ENCODE data around the gene C1QTNF8.
"Not testable (repeated sequence)": the region's sequence is repeated elsewhere in the genome, so short reads cannot be mapped to it uniquely, and the experiment has no call there.

The C1QTNF8 gene

DNA sequence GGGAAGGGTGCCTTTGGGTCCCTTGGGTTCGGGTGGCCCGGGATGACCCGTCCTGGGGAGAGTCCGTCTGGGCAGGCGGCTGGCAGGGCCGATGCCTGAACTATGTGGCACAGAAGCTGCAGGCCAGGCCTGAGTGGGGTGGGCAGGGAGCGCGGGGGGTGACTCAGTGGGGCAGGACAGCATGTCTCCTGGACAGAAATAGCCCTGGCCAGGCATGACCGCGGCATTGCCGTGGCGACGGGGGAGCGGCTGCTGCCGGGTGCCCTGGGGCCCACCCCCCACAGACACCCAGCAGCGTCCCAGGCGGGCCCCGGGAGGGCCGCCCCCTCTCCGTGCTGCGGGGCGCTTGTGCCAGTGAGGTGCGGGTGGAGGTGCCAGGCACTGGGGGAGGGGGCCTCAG lies 1.8 kb upstream of the C1QTNF8 start:
- Histone ChIP-seq H3K4me3 (no peak overlapping the region), H3K27ac (no peak overlapping the region)

DNA sequence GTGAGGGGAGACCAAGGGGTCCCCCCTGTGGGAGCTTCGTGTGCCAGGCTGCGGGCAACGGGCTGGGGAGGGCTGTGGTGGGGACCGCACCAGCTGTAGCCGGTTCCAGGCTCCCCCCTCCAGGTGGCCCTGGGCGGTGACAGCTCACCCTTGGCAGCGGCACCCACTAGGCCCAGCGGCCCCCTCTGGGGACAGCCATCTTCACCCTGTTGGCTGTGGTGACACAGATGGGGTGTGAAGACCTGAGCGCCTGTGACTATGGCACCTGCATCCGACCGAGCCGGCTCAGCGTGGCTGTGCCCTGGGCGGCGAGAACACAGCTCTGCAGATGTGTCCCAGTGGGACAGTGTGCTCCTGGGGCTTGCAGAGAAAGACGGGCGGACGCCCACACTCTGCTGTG lies 1.1 kb upstream of the C1QTNF8 start:
- no peak overlapping the region for H3K27ac ChIP-seq
- no peak overlapping the region for H3K4me3 ChIP-seq

DNA sequence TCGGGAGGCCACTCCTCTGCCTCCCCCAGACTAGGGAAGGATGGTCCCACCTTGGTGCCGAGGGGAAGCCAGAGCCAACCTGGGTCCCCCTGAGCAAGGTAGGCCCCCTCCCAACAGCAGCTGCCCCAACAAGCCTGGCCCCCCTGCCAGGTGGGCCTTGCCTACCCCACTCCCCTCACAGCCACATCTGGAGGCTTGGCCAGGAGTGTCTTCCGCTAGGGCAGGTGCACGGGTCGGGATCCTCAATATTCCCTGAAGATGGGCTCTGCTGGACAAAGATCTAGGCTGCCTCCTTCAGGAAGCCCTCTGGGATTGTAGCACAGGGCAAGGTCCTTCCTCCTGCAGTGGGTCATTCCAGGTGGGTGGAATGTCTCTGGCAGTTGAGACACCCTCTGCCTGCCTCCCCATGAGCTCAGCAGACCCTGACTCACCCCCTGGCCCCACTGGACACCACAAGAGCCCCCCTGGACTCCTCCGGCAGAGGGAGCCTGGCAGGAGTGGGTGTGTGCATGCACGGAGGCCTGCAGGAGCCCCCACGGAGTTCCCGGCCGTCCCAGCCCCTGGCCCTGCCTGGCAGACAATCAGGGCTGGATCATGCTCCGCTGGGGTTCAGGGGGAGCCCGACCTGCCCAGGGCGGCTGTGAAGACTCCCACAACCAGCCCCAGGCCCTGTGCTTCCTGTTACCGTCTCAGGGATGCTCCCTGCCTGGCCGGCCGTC lies 435 bp downstream of the C1QTNF8 start:
- no peak overlapping the region for H3K4me3 ChIP-seq
- no peak overlapping the region for H3K27ac ChIP-seq

DNA sequence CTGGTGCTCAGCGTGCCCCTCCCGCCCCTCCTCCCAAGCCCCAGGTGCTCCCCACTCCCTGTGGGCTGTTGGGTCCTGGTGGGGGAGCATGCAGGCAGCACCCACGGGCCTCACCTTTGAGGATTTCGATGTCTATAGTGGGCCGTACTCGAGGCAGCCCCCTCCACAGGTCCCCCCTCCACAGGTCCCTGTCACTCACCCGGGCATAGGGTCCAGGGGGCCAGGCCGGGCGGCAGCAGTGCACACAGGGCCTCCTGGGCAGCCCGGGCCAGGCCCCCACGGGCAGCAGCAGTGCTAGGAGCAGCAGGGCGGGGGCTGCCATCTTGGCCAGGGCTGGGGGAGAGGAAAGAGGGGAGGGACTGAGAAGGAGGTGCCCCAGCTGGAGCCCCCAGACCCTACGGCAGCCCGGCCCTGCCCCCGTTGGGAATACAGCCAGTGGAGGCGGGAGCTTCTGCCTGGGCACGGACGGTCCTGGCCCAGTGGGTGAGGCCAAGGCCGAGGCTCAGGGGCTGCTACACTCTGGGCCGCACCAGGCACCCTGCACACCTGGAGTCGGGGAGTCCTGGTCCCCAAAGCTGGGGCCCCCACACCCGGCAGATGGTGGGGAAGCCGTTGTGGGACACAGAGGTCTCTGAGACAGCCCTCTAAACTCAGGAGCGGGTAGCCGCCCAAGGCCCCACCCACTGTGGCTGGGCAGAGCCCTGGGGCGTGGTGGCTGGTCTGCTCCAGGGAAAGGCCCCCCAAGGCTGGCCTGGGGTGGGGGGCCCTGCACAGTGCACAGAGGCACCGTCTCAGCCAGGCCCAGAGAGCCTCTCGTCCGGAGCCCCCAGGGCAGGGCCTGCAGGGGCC lies 1.2 kb downstream of the C1QTNF8 start:
- Histone ChIP-seq H3K4me3 (no peak overlapping the region), H3K27ac (no peak overlapping the region)

DNA sequence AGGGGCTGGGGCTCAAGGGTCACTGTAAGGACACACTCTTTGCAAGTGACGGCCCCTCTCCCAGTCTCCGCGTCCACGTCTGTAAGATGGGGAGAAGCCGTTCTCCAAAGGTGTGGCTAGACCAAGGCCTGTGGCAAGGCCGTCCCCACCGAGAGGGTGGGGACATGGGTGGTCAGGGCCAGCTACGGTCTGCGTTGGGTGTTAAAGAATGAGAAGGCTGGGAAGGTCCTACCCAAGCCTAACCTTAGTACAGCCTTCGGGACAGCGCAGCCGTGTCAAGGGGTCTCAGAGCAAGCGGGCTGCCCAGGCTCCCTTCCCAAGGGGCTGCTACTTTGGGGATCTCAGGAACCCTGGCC lies 1.9 kb downstream of the C1QTNF8 start:
- H3K4me3 ChIP-seq, result no peak overlapping the region
- no peak overlapping the region for H3K27ac ChIP-seq

DNA sequence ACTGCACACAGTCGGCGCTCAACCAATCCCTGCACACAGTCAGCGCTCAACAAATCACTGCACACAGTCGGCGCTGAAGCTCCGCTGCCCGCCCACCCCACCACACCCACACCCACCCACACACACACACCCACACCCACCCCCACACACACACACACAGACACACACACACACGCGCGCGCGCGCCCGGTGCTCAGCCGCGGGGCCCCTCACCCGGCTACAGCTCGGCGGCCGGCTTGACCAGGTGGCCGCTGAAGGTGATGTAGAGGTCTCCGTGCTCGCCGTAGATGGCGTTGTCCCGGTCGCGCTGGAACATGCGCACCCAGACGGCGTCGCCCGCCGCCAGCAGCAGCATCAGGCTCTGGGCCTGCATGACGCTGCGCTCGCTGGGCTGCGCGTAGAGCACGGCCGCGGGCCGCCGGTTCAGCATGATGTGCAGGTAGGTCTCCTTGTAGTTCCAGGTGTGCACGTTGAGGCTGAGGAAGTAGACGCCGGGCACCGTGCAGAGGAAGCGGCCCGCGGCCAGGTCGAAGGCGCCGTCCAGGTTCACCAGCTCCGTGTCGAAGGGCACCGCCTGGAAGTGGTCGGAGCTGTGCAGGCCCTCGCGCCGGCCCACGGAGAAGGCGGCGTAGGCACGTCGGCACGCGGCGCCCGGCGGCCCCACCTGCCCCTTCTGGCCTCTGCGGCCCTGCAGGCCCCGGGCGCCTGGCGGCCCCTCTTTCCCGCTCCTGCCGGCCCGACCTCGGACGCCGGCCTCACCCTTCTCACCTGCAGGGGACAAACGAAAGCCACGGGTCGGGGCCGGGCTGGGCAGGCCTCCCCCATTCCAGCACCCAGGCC lies 2.5 kb downstream of the C1QTNF8 start:
- Histone ChIP-seq H3K27ac (no peak overlapping the region), H3K4me3 (no peak overlapping the region)

DNA sequence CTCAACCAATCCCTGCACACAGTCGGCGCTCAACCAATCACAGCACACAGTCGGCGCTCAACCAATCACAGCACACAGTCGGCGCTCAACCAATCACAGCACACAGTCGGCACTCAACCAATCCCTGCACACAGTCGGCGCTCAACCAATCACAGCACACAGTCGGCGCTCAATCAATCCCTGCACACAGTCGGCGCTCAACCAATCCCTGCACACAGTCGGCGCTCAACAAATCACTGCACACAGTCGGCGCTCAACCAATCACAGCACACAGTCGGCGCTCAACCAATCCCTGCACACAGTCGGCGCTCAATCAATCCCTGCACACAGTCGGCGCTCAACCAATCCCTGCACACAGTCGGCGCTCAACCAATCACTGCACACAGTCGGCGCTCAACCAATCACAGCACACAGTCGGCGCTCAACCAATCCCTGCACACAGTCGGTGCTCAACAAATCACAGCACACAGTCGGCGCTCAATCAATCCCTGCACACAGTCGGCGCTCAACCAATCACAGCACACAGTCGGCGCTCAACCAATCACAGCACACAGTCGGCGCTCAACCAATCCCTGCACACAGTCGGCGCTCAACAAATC lies 3.3 kb downstream of the C1QTNF8 start:
- not testable (repeated sequence) for H3K27ac ChIP-seq, H3K4me3 ChIP-seq

DNA sequence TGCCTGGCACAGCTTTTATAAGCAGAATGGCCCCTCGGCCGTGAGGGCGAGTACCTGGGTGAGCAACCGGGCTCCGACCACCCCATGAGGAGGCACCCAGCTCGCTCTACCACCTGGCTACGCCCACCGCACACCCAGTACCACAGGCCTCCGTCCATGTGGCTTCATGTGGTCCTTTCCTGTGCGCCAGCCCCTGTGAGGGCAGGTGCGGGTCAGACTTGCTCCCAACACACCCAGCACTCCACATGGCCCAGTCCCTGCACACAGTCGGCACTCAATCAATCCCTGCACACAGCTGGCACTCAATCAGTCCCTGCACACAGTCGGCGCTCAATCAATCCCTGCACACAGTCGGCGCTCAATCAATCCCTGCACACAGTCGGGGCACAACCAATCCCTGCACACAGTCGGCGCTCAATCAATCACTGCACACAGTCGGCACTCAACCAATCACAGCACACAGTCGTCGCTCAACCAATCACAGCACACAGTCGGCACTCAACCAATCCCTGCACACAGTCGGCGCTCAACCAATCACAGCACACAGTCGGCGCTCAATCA lies 4.0 kb downstream of the C1QTNF8 start:
- H3K27ac ChIP-seq, result no peak overlapping the region
- H3K4me3 ChIP-seq, result no peak overlapping the region

DNA sequence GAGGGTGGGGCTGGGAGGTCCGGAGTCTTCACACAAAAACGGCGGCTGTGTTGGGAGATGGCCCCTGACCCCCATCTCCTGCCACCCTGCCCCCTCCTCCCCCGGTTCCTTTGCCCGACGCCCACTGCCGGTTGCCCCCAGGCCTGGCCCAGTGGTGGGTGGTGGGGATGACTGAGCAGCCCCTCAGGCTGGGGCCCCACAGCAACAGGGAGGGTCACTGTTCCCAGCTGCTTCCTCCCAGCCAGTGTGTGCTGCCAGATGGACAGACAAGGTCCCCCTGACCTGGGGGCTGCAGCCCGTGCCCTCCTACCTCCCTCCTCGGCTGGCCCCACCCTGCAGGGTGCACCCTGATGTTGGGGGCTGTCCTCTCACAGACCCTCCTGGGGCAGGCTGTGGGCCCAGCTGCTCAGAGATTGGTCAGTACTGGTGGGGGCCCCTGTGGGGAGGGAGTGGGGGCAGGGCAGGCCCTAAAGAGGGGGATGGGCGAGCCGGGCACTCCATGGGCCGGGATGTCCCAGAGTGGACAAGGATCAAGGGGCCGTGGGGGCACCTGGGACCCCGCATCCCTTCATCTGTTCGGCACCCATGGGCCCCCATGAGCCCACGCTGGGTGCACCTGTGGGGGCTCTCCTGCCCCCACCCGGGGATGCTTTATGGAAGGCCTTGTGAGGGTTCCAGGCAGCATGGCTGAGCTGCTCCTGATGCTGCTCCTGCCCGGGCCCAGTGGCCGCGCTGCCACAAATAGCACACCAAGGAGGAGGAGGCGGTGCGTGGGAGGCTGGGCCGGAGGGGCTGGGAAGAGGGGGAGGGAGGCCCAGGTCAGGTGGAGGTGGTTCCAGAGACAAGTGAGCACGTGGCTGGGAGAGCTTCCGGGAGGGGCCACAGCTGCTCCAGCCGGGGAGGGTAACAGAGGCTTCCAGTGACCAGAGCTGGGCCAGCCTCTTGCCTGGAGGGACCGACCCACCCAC lies 5.1 kb downstream of the C1QTNF8 start:
- no peak overlapping the region for H3K27ac ChIP-seq

DNA sequence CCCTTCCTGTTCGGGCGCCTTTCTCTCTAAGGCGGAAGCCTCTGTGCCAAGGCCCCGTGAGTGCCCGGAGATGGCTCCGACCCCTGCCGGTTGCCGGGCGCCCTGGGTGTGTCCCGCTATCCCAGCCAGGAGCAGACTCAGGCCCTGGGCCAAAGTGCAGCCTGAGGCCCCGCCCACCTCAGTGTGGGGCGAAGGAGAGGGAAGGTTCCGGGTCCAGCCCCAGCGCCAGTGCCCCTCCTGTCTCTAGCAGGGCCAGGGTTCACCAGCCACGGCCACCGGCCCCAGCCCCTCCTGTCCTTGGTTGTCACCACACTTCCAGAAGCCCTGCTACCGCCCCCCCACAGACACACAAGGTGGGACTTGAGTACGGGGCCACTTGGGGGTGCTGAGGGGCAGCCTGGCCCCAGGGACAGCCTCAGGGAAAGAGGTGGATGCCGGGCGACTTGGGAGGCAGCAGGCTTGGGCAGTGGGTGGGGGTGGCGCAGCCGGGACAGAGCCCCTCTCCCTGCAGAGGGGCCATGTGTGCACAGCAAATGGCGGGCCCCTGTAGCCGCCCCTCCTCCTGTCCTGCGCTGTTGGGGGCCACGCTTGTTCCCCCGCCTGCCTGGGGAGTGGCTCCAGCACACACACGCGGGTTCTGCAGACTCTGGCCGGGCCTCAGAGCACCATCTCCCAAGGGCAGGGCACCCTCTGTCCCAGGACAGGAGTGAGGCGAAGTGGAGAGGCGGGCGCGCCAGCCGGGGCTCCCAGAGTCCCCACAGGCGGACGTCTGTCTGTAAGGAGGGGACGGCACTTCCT lies 6.0 kb downstream of the C1QTNF8 start:
- H3K27ac ChIP-seq, result no peak overlapping the region
- H3K4me3 ChIP-seq, result peak overlapping the region in 1 of 7 experiments; percentile 14

More for the DNA sequence above, 5.1 kb downstream of the C1QTNF8 start:
- H3K4me3 ChIP-seq, result no peak overlapping the region

DNA sequence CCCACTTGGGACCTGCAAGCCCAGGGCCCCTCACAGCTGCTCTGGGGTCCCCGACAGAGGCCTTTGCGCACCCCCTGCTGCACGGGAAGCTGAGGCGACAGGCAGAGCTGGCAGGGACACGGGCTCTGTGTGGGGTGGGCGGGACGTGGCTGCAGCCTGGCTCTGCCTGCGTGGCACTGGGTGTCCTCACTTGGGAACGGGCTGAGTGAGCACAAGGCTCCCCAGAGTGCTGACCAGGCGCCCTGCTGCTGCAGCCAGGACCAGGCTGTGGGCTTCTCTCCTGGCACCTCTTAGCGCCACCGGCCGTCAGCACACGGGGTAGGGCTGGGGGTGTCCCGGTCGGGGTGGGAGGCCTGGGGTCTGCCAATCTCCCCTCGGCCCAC lies 6.6 kb downstream of the C1QTNF8 start:
- no peak overlapping the region for H3K27ac ChIP-seq
- peak overlapping the region in 1 of 7 experiments; percentile 14 for H3K4me3 ChIP-seq

DNA sequence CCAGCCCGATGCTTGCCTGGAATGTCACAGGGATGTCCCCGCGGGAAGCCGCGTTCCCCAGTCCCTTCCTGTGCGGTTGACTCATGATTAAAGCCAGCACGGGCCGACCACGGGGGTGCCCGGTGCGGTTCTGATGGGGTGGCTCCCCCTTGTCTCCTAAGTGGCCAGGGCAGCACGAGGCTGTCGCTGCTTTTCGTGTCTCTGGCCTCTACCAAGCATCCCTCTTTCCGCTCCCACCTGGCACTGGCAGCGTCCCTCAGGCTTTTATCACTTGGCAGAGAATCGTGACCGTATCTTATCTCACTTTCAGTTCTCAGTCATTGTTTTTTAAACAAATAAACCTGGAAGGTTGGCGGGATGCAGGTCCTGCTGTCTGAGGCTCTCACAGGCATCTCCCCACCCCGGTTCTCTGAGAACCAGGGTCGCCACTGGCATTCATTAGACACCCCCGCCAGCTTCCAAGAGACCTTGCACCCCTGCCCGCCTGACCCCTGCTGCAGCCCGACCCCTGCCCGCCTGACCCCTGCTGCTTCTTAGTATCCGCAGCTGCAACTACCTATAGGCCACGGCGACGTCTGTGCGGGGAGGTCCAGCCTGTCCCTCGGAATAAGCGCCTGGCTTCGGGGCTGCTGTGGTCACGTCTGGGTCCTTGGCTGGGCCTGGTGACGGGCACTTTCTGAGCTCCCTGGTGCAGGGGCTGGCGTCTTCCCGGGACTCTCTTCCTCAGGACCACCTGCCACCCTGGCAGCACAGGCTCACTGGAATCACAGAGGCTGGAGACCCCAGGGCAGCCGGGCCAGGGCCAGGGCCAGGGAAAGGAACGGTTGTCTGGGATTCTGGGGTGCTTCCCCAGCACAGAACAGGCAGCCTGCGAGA lies 7.5 kb downstream of the C1QTNF8 start:
- Histone ChIP-seq H3K4me3 (no peak overlapping the region), H3K27ac (no peak overlapping the region)

DNA sequence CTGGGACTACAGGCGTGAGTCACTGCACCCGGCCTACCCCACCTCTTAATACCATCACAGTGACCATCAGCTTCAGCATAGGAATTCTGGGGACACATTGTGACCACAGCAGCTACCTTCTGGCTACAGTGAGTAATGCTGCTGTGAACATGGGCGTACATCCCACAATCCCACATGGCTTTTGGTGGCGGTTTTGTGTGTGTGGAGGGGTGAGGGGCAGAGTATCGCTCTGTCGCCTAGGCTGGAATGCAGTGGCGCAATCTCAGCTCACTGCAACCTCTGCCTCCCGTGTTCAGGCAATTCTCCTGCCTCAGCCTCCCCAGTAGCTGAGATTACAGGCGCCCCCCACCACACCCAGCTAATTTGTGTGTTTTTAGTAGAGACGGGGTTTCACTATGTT lies 9.6 kb downstream of the C1QTNF8 start:
- H3K27ac ChIP-seq, H3K4me3 ChIP-seq: not testable (repeated sequence)

DNA sequence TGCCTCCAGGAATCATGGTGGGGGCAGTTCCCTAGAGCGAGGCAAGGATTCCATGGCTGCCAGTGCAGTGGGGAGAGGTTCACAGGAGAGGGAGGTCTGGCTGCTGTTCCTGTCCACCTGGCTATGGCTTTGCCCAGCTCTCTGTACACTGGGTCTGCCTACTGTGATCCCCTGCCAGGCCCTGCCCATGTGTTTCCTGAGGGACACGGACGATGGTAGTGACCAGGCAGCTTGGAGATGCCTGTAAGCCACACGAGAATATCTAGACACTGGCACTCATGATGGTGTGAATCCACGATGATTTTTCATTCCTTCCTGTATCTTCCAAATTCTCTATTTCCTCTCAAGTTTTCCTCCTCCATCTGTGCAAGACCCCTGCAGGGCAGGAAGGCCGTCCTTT lies 11.1 kb downstream of the C1QTNF8 start:
- no peak overlapping the region for H3K4me3 ChIP-seq
- H3K27ac ChIP-seq, result no peak overlapping the region

DNA sequence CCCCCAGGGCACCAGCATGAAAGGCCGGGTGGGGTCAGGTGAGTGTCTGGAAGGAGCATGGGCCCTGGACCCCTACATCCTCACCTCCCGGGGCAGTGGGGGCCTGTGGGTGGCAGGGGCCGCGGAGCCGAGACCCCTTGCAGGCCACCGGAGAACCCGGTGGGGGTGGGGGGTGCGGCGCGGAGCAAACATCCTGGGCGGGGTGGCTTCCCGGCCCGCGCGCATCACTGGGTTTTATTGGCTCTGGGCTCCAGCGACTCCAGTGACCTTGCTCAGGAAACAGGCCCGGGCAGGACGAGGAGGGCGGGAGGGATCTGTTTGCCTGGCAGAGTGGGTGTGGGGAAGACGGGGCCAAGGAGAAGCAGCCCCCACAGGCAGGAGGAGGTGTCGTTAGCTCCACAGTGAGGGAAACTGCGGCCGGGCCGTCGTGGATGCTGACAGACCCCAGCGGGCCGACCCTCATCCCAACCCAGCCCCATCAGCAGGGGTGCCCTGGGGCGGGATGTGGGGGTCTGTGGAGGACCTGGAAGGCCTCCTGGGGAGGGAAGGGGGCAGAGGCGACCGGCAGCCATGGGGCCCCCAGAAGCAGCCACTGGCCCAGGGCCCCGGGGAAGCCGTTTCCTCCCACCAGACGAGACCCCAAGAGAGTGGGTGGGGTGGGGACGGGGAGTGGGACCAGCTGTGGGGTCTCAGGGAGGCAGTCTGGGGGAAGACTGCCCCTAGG lies 12.9 kb downstream of the C1QTNF8 start:
- Histone ChIP-seq H3K27ac (no peak overlapping the region), H3K4me3 (no peak overlapping the region)

DNA sequence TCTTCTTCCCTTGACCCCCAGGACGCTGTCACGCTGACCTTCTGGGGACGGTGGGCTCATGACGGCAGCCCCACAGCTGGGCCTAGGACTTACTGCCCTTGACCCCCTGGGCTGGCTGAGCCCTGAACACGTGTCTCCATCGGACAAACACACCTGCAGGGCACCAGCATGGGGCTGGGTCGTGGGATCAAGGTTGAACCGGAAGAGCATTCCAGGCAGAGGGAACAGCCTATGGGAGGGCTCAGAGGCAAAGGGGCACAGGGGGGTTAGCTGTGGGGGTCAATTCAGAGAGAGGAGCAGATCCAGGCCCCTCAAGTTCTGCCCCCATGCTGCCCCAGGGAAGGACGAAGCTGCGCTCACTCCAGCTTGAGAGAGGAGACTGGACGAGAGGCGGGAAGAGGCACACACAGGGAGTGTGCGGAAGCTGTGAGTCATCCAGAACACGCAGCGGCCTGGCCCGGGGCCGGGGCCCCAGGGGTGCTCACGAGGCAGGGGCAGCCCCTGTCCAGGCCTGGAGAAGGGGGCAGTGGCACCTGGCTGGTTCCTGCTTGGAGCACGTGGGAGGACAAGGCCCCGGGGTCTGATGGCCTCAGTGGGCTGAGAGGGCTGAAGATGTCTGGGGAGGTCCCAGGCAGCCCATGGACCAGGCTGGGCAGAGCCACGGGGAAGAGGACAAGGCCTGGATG lies 13.6 kb downstream of the C1QTNF8 start:
- no peak overlapping the region for H3K4me3 ChIP-seq
- H3K27ac ChIP-seq, result no peak overlapping the region
